Dedifferentiated amniotic fluid mesenchymal stem cell (primary cell): ENCODE measurements around the gene TMEM147.

Experiments
- DNase-seq: peaks from one replicate; pipeline ENCODE4 v3.0.0-alpha.2; 2016; ENCODE audit errors: extremely low spot score

Gene TMEM147

GRCh38 chr19:35521124-35521743, 24.2 kb upstream of the TMEM147 start:
- DNase-seq: no peak

- no peak for DNase-seq
These were observed 22.6 kb upstream of the TMEM147 start for GRCh38 chr19:35522745-35523327.

- DNase-seq: no peak
These were observed 21.1 kb upstream of the TMEM147 start for GRCh38 chr19:35524181-35524837.

DNA sequence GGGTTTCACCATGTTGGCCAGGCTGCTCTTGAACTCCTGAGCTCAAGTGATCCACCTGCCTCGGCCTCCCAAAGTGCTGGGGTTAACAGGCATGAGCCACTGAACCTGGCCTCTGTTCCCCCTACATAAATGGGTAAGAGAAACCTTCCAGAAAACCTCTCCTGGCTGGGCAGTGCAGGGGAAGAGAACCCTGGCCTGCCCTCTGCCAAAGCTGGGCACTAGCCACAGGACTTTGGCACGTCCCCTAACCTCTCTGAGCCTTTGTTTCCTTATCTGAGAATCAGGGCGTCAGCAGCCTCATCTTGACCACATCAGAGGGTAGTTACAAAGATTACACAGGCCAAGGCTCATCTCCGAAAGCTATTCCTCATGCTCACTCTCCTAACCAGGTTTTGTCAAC, 19.6 kb upstream of the TMEM147 start:
- no peak for DNase-seq

DNA sequence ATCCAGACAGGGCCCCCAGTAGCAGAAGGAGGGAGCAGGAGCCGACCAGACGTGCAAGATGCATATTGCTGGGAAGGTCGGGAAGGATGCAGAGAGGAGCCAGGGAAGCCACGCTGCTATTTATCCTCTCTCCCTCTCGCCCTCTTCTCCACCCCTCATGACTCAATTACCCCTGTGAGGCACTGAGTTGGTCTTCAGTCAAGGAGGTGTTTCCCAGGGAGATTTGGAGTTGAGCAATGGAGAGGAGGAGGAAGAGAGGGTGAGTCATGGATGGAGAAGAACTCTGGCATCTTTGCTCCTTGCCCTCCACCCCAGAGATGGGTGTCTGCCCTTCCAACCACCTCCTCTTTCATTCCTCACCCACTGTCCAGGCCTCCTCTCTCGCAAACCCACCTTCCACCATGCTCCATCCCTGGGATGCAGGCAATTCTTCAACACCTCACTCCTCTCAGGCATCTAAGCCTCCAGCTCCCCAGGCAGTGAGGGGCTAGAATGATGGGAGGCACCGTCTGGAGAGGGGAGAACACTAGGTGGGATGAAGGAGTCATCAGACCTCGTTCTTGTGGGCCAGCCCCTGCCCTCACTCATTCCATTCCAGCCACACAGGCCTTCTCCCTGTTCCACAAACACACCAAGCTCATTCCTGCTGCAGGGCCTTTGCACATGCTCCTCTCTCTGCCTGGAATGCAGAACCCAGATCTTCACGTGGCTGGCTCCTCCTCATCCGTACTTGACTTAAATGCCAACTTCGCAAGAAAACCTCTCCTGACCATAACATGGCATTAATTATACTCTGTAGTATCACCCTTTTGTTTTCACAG, 17.0 kb upstream of the TMEM147 start, which contains the start of gene SBSN:
Gene SBSN, minus strand, starts transcription at position 94 of the 821 bp plus-strand sequence. Its CDS starts 30 bp downstream, at position 64.
- no peak for DNase-seq

- DNase-seq: no peak
These were observed 15.9 kb upstream of the TMEM147 start for GRCh38 chr19:35529241-35530218.

DNA sequence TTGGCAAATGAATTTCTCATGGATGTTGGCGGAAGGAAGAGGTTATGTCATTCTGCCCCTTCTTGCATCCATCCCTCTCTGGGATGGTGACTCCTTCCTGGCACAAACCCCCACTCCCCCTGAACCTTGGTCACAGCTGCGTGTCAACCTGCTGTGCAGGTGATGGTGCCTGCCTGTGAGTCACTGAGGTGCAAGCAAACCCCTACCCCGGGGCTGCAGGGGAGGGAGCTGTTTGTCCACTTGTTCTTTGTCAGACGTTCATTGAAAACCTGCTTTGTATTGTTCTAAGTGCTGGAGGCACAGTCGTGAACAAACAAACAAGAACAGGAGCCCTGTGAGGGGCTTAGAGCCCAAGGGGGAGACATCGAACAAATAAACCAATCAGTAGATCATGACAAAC, 14.1 kb upstream of the TMEM147 start:
- DNase-seq: no peak

DNA sequence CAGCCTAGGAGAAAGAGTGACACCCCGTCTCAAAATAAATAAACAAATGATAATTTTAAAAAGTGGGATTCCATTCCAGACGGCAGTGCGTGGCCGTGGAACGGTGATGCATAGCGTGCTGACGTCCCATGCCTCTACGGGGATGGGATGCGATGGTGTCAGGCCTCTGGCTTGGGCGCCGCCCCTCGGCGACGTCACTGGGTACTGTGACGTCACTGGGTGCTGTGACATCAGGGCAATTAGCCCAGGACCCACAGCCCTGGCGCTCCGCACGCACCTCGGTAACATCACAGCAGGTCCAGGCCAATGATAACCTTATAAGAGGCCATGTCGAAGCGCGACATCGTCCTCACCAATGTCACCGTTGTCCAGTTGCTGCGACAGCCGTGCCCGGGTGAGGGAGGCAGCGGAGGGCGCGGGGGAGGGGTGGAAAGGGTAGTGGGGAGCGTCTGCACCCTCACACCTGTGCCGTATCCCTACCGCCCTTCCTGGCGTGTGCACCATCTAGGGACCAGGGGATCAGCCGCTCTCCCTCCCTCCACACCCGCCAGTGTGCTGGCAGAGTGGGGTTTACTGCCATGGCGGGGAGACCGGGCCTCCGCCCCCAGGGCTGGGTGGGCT, 12.1 kb upstream of the TMEM147 start, which contains the start of gene GAPDHS:
Gene GAPDHS, plus strand, starts transcription at position 256 of the 621 bp plus-strand sequence. Its CDS starts 72 bp downstream, at position 328.
- no peak for DNase-seq

DNA sequence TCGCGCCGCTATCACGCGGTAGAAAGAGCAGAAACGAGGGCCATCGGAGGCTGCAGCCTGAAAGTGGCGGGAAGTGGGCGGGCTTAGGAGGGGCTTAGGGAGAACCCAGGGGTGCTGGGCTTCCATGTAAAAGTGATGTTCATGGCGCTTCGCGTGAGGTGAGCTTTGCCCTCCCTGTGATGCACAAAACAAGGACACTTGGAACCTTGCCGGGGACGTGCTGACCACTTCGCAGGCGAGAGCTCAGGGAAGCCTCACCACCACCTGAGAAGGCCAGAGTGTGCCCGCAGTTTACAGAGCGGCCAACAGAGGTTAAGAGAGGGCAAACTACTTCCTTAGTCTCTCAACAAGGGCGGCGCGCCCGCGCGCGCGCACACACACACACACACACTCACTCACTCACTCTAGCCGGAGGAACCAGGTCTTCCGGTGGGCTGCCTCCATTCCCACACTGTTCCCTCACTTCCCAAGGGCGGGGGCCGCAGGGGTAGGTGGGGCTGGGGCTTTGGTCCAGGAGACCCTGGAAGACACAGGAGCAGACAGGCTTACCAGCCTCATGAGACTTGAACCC, 11.5 kb upstream of the TMEM147 start:
- DNase-seq: no peak

DNA sequence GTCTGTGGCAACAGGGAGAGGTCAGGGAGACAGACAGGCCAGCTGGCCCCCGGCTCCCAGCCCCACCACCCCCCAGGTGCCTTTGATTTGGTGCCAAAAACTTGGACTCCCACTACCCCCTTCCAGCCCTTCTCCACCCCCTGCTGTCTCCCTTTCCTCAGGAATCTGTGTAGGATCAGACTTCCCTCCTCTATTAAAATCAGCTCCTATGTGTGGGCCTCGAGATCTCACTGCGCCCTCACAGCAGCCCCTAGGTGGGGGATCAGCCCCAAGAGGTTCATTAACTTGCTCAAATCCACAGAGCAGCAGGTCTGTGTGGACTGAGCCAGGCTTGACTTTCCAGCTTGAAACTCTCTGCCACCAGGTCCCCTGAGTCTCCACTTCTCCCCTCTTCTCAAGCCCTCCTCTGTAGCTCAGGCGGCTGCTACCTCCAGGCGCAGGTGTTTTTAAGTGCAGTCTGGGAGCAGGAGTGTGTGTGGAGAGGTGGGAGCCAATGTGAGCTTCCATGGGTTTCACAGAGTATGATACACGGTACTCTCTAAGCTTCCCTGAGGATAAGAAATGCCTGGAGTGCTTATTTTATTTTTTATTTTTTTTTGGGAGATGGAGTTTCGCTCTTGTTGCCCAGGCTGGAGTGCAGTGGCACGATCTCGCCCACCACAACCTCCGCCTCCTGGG, 10.5 kb upstream of the TMEM147 start:
- no peak for DNase-seq

- DNase-seq: no peak
These were observed 6.1 kb upstream of the TMEM147 start for GRCh38 chr19:35539314-35539713.

DNA sequence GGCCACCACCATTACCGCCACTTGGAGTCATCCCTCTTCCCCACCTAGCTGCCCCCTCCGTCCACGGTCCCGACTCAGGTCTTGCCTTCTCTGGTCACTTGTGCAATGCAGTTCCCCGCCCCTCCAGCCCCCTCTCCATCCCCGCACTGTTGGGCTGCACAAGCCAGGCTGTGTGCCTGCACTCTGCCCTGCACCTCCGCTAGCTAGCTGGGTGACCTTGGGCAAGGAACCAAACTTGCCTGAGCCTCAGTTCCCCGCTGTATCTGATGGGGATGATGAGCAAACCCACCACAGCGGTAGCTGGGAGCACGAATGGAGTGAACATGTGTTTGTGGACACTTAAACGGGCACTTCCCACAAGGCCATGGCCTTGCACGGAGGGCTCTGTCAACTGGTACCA, 5.6 kb upstream of the TMEM147 start:
- DNase-seq: no peak

GRCh38 chr19:35540356-35540927, 5.0 kb upstream of the TMEM147 start:
- DNase-seq: no peak

GRCh38 chr19:35542209-35542608, 3.2 kb upstream of the TMEM147 start:
- no peak for DNase-seq

- no peak for DNase-seq
These were observed 1.9 kb upstream of the TMEM147 start for GRCh38 chr19:35543280-35544109.

GRCh38 chr19:35544110-35544802, 1.2 kb upstream of the TMEM147 start:
- DNase-seq: no peak

DNA sequence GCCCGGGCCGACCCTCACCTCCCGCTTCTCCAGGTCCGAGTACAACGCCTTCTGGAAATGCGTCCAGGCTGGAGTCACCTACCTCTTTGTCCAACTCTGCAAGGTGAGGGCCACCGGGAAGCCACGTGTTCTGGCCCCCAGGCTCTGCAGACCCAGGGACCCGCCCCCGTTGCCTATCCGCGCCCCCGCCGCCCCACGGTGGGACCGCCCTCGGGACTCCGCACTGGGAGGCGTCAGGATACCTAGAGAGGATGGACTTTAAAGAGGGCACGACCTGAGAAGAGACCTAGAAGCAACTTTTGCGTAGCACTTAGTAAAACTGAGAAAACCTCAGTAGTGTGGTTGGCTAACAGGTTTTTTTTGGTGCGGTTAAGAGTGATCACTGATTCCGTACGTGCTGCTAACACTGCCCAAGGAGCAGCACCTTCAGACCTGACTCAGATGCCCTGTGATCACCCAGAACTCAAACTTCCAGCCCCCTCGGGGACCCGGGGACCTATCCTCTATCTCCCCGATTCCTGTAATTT, 492 bp downstream of the TMEM147 start:
- no peak for DNase-seq

DNA sequence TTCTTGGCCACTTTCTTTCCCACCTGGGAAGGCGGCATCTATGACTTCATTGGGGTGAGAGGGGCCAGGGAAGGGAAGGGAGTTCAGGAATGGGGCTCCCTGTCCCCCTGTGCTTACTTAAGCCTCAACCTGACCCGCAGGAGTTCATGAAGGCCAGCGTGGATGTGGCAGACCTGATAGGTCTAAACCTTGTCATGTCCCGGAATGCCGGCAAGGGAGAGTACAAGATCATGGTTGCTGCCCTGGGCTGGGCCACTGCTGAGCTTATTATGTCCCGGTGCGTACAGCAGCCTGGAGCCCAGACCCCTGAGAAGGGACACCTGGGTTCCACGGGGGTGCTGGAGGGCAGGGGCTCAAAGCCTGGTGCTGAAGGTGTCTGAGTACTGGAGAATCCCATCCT, 1.1 kb downstream of the TMEM147 start:
- DNase-seq: no peak
